Stimulated activated memory B cell treated with anti-CD40 and anti-IgM and Interleukin-4, amounts not matched to agents 10 μg/mL and 1 μg/mL and 100 μg/mL, for 72 hours (primary cell): ENCODE measurements around the gene CDS1.

Experiments used
- ATAC-seq: fragments of 150-1000 bp; cut with Tn5 transposase; 2 replicates; pipeline ENCODE4 v1.10.0; 2021
- H3K27ac Mint-ChIP-seq: one replicate; pipeline ENCODE4 v1.8.0; 2022; ENCODE audit warnings: mild to moderate bottlenecking, mixed read lengths
- H3K27me3 Mint-ChIP-seq: one replicate; pipeline ENCODE4 v1.8.0; 2022; ENCODE audit warnings: mixed read lengths
- H3K36me3 Mint-ChIP-seq: one replicate; pipeline ENCODE4 v1.8.0; 2022; ENCODE audit warnings: mixed read lengths
- H3K4me1 Mint-ChIP-seq: one replicate; pipeline ENCODE4 v1.8.0; 2022; ENCODE audit warnings: mixed read lengths
- H3K4me3 Mint-ChIP-seq: one replicate; pipeline ENCODE4 v1.8.0; 2022; ENCODE audit warnings: mild to moderate bottlenecking, moderate library complexity, mixed read lengths
- H3K9me3 Mint-ChIP-seq: one replicate; pipeline ENCODE4 v1.8.0; 2022; ENCODE audit warnings: mixed read lengths

The CDS1 gene

DNA sequence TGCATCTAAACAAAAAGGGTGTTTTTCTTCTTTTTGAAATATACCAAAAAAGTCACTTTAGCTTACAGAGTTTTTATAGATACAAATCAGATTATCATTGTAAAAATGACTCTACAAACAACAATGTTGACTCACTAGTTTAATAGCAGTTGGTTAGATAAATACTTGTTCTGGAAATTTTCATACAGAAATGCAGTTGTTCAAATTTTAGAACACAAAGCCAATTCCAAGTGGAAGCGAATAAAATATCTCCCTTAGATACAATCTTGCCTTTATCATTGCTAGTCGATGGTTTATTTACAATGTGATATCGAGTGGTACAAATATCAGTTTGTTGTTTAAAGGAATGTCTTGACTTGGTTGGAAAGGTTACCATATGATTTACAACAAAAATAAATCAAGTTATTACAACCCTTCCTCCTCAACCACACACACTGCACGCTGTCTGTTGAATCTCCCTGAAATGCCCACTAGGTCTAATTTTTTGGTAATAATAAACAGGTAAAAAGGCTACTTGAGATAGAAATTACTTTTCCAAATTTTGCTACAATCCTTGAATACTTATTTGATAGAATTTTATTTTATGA, 114.8 kb downstream of the CDS1 start:
- Mint-ChIP-seq H3K4me1 (no peaks in the 10 kb centered on the region), H3K27me3 (no peaks in the 10 kb centered on the region), H3K9me3 (no peaks in the 10 kb centered on the region), H3K27ac (no peak overlapping the region), H3K36me3 (no peaks in the 10 kb centered on the region), H3K4me3 (no peak overlapping the region)
- no peak for ATAC-seq

DNA sequence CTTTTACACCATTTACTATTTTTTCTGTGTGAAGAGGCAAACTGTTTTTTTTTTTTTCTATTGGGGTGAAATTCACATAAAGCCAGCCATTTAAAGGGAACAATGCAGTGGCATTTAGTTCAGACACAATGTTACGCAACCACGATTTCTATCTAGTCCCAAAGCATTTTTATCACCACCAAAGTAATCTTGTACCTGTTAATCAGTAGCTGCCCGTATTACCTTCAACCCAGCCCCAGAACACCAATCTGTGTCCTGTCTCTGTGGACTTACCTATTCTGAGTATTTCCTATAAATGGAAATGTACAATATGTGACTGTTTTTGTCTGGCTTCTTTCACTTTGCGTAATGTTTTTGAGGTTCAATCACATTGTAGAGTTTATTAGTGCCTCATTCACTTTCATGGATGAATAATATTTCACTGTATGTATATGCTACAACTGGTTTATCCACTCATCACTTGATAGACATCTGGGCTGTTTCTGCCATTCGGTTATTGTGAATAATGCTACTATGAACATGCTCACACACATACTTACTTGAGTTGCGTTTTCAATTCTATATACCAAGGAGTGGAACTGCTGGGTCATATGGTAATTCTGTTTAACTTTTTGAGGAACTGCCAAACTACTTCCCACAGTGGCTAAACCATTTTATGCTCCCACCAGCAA, 116.2 kb downstream of the CDS1 start:
- Mint-ChIP-seq H3K4me3 (no peak overlapping the region), H3K4me1 (no peaks in the 10 kb centered on the region), H3K9me3 (no peaks in the 10 kb centered on the region), H3K36me3 (no peaks in the 10 kb centered on the region), H3K27me3 (no peaks in the 10 kb centered on the region), H3K27ac (no peak overlapping the region)
- ATAC-seq: no peak
